Activated CD4-positive, alpha-beta T cell treated with anti-CD3 and anti-CD28 coated beads, Interleukin-2, amount 50 U/mL, for 48 hours (primary cell): ENCODE data around the gene PCSK1.
"Not testable (repeated sequence)": the region's sequence is repeated elsewhere in the genome, so short reads cannot be mapped to it uniquely, and the experiment has no call there.

Experiments
- DNase-seq, 2 experiments: peaks; one replicate each; pipeline ENCODE4 v3.0.0-alpha.2; 2020

Gene PCSK1

DNA sequence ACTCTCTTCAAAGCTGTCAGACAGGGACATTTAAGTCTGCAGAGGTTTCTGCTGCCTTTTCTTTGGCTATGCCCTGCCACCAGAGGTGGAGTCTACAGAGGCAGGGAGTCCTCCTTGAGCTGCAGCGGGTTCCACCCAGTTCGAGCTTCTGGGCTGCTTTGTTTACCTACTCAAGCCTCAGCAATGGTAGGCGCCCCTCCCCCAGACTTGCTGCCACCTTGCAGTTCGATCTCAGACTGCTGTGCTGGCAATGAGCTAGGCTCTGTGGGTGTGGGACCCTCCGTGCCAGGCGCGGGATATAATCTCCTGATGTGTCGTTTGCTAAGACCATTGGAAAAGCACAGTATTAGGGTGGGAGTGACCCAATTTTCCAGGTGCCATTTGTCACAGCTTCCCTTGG is 65.7 kb downstream of the PCSK1 start:
- DNase-seq = not testable (repeated sequence)

DNA sequence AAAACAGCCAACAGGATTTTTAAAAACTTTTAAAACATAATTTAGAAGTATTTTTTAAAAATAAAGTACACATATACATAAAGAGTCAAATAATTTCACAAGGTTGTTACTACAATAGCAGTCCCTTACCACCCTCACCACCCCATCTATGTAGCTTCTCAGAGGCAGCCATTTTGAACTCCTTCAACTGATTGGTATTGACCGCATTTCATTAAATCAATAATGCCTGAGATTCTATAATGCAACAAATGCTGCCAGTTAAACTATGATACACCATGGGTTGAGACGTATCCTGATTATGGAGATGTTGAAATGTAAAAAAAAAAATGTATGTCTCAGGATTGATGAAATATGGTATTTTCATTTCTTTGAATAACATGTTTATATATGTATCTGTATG is 78.8 kb downstream of the PCSK1 start:
- no peak for DNase-seq

GRCh38 chr5:96353220-96353619 is 79.8 kb downstream of the PCSK1 start:
- DNase-seq = no peak

DNA sequence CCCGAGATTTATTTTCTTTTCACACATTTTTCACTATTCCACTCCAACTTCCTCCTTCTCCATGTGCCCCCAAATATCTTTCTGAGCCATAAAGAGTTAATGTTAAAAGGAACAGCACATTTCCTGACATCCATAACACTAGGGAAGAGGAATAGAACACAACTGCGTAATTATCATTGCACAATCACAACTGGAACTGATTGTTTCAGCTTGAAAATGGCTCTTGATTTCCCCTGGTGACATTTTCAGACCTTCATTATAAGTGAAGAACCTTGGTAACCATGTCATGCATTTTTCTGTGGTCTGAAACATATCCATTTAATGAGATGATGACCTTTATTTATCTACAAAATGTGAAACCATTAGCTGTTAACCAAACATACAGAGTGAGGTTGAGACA is 82.4 kb downstream of the PCSK1 start:
- no peak for DNase-seq

GRCh38 chr5:96348536-96348935 is 84.5 kb downstream of the PCSK1 start:
- no peak for DNase-seq

DNA sequence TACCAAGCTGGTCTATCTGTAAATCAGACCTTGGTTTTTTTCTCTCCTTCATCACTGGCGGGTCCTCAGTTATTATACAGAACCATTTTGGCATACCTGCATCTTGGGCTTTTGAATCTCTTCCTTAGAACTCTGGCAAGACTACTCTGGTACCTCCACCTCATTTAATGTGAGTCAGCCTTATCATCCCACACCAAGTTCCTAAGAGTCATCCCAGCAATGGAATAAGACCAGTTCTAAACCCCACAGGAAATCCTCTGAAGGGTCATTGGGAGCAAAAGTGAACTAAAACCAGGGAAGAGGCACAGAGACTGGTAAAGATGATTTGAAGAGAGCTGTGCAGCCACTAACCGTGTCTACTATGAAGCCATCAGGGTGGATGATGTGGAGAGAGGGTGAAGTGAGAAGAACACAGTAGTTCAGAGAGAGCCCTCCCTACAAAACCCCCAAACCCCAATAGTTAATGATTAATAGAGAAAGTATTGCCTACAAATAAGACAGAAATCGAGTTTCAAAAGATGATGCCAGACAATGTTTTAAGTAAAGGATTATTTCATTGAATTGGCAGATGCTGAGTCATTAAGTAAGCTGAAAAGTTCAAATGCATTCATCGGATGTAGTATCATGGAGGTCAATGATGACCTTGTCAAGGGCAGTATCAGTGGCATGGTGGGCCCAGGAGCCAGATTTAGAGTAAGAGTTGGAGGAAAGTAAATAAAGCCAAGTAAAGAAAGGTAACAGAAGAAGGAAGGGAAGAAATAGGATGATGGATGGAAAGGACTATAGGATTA is 85.4 kb downstream of the PCSK1 start:
- DNase-seq = no peak

GRCh38 chr5:96344678-96345577 is 88.1 kb downstream of the PCSK1 start:
- DNase-seq = no peak

DNA sequence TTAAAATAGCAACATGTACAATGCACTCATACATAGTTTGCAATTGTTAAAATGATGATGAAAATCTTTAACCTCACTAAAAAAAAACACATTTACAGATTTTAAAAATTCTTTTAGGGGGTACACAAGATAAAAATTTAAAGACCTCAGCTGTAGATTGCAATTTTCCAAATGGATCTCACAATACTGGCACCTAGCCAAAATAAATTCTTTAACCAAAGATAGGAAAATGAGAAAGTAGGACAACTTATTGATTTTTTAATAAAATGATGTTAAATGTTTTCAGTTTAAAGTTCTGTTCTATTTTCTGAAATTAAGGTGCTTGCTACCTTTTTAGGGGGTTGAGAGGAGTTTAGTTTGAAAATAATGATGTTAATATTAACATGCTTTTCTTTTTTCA is 90.0 kb downstream of the PCSK1 start:
- no peak for DNase-seq

DNA sequence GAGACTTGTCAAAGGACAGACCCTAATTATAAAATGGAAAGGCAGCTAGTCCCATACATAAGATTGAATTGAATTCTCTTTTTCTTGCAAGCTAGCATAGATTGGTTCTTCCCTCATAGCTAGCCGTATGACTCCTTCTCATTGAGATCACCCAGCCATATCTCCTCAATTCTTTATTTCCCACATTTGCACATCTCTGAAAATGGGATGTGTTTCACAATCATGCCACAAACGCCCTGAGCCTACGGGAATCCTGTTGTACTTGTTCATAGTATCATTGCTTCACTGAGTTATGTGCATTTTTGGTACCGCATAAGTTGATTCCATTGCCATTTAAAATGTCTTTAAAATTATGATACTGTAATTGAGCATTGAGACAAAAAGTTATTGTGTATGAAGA is 90.5 kb downstream of the PCSK1 start:
- DNase-seq = no peak
